H9 (cell line): ENCODE results near the gene DIS3L2. TPM values are rescaled to one million over a fixed set of nuclear protein-coding genes. Genes with fewer than 3 reads are reported as not detected.

Experiments used
- DNase-seq: peaks from one replicate; pipeline ENCODE4 v3.0.0-alpha.2; 2017
- H2AFZ ChIP-seq: one replicate; pipeline ENCODE4 v1.6.1; 2013; ENCODE audit warnings: mild to moderate bottlenecking, low read length, control low read depth, moderate library complexity
- H2AK5ac ChIP-seq: 2 replicates; pipeline ENCODE4 v1.6.1; 2013; ENCODE audit warnings: low read length, control low read depth, mixed read lengths; ENCODE audit not compliant: insufficient read length
- H2BK120ac ChIP-seq: one replicate; pipeline ENCODE4 v1.6.1; 2013; ENCODE audit warnings: low read depth, mild to moderate bottlenecking, low read length, control low read depth, inconsistent platforms; ENCODE audit not compliant: poor library complexity, severe bottlenecking
- H2BK12ac ChIP-seq: 2 replicates; pipeline ENCODE4 v1.6.1; 2013; ENCODE audit warnings: low read length, control low read depth, mixed read lengths, low read depth; ENCODE audit not compliant: insufficient read length
- H2BK15ac ChIP-seq: 2 replicates; pipeline ENCODE4 v1.6.1; 2013; ENCODE audit warnings: low read depth, low read length, control low read depth
- H2BK20ac ChIP-seq: one replicate; pipeline ENCODE4 v1.6.1; 2013; ENCODE audit warnings: low read depth, mild to moderate bottlenecking, low read length, control low read depth, inconsistent platforms; ENCODE audit not compliant: poor library complexity, severe bottlenecking
- H2BK5ac ChIP-seq: 2 replicates; pipeline ENCODE4 v1.6.1; 2013; ENCODE audit warnings: low read length, control low read depth, mixed read lengths; ENCODE audit not compliant: insufficient read length
- H3K14ac ChIP-seq: 2 replicates; pipeline ENCODE4 v1.6.1; 2013; ENCODE audit warnings: low read length, control low read depth; ENCODE audit not compliant: insufficient read depth
- H3K18ac ChIP-seq: 2 replicates; pipeline ENCODE4 v1.6.1; 2013; ENCODE audit warnings: low read depth, mild to moderate bottlenecking, mixed read lengths, low read length, control low read depth; ENCODE audit not compliant: insufficient read length
- H3K23ac ChIP-seq: 2 replicates; pipeline ENCODE4 v1.6.1; 2013; ENCODE audit warnings: low read length, control low read depth, mixed read lengths, low read depth; ENCODE audit not compliant: insufficient read length
- H3K23me2 ChIP-seq: 2 replicates; pipeline ENCODE4 v1.6.1; 2013; ENCODE audit warnings: low read depth, mild to moderate bottlenecking, mixed read lengths, low read length, control low read depth; ENCODE audit not compliant: insufficient read length, poor library complexity, severe bottlenecking
- H3K27ac ChIP-seq: 2 replicates; pipeline ENCODE4 v1.5.1; 2013; ENCODE audit warnings: low read length, control low read depth, mixed read lengths, low read depth; ENCODE audit not compliant: insufficient read length
- H3K27me3 ChIP-seq: 2 replicates; pipeline ENCODE4 v1.6.1; 2013; ENCODE audit warnings: low read length, control low read depth, inconsistent platforms; ENCODE audit not compliant: insufficient read depth
- H3K4ac ChIP-seq: 2 replicates; pipeline ENCODE4 v1.6.1; 2013; ENCODE audit warnings: low read depth, mild to moderate bottlenecking, control low read depth, inconsistent platforms, low read length, moderate library complexity
- H3K4me1 ChIP-seq: 2 replicates; pipeline ENCODE4 v1.6.1; 2013; ENCODE audit warnings: low read length, control low read depth, inconsistent platforms; ENCODE audit not compliant: insufficient read depth
- H3K4me2 ChIP-seq: 2 replicates; pipeline ENCODE4 v1.6.1; 2013; ENCODE audit warnings: low read length, control low read depth, mixed read lengths; ENCODE audit not compliant: insufficient read length, insufficient read depth
- H3K56ac ChIP-seq: 2 replicates; pipeline ENCODE4 v1.6.1; 2013; ENCODE audit warnings: low read depth, mild to moderate bottlenecking, mixed read lengths, low read length, control low read depth; ENCODE audit not compliant: insufficient read length
- H3K79me1 ChIP-seq: 2 replicates; pipeline ENCODE4 v1.6.1; 2013; ENCODE audit warnings: low read depth, mild to moderate bottlenecking, moderate library complexity, low read length, control low read depth, inconsistent platforms; ENCODE audit not compliant: insufficient read depth, poor library complexity, severe bottlenecking
- H3K79me2 ChIP-seq: 2 replicates; pipeline ENCODE4 v1.6.1; 2013; ENCODE audit warnings: low read length, control low read depth, inconsistent platforms; ENCODE audit not compliant: insufficient read depth
- H3K9ac ChIP-seq: 2 replicates; pipeline ENCODE4 v1.6.1; 2013; ENCODE audit warnings: low read length, control low read depth, mixed read lengths; ENCODE audit not compliant: insufficient read length; ENCODE audit errors: extremely low read depth
- H3K9me3 ChIP-seq: one replicate; pipeline ENCODE4 v1.6.1; 2013; ENCODE audit warnings: low read depth, low read length, inconsistent platforms; ENCODE audit not compliant: control insufficient read depth
- H3T11ph ChIP-seq: one replicate; pipeline ENCODE4 v1.6.1; 2013; ENCODE audit warnings: mild to moderate bottlenecking, low read length, control low read depth, inconsistent platforms
- H4K20me1 ChIP-seq: one replicate; pipeline ENCODE4 v1.6.1; 2013; ENCODE audit not compliant: control insufficient read depth, insufficient read length, insufficient read depth
- H4K5ac ChIP-seq: 2 replicates; pipeline ENCODE4 v1.6.1; 2013; ENCODE audit warnings: low read depth, mild to moderate bottlenecking, mixed read lengths, low read length, control low read depth; ENCODE audit not compliant: insufficient read length
- H4K8ac ChIP-seq: replicated peaks from 2 replicates; pipeline ENCODE4 v1.6.1; 2013; ENCODE audit warnings: low read length, control low read depth, mixed read lengths, low read depth; ENCODE audit not compliant: insufficient read length
- H4K91ac ChIP-seq: 2 replicates; pipeline ENCODE4 v1.6.1; 2013; ENCODE audit warnings: low read depth, mild to moderate bottlenecking, moderate library complexity, mixed read lengths, low read length, control low read depth; ENCODE audit not compliant: insufficient read length
- H3K27ac Mint-ChIP-seq, 3 experiments: 2 replicates in 2 of 3; 3 replicates in 1 of 3; pipeline ENCODE4 v1.8.0; 2020 to 2021; ENCODE audit warnings: mixed read lengths in 3 of 3, mild to moderate bottlenecking in 1 of 3, moderate library complexity in 1 of 3
- H3K27me3 Mint-ChIP-seq: 2 replicates; pipeline ENCODE4 v1.8.0; 2021; ENCODE audit warnings: low read depth, mild to moderate bottlenecking, moderate library complexity, mixed read lengths
- H3K36me3 Mint-ChIP-seq, 3 experiments: 2 replicates in 2 of 3; 3 replicates in 1 of 3; pipeline ENCODE4 v1.8.0; 2020 to 2021; ENCODE audit warnings: low read depth in 3 of 3, mixed read lengths in 3 of 3; ENCODE audit not compliant: insufficient read depth in 1 of 3
- H3K4me1 Mint-ChIP-seq, 2 experiments: 2 replicates each; pipeline ENCODE4 v1.8.0; 2020; ENCODE audit warnings: mixed read lengths in 2 of 2
- H3K4me3 Mint-ChIP-seq, 2 experiments: 2 replicates in 1 of 2; 3 replicates in 1 of 2; pipeline ENCODE4 v1.8.0; 2020 to 2021; ENCODE audit warnings: mild to moderate bottlenecking in 2 of 2, mixed read lengths in 2 of 2, moderate library complexity in 1 of 2
- H3K9me3 Mint-ChIP-seq, 2 experiments: 2 replicates in 1 of 2; 3 replicates in 1 of 2; pipeline ENCODE4 v1.8.0; 2020; ENCODE audit warnings: mild to moderate bottlenecking in 2 of 2, mixed read lengths in 2 of 2, moderate library complexity in 1 of 2
- CTCF ChIP-seq: fragments of 200-600 bp; sonication (generic); conservative IDR thresholded peaks from 3 replicates; pipeline ENCODE4 v1.8.0; 2021; ENCODE audit warnings: antibody characterized with exemption, mild to moderate bottlenecking
- WGBS: extraction: QIAGEN DNeasy Blood & Tissue Kit; methylation state at CpG from one replicate; pipeline ENCODE4 v1.1.7; 2013; ENCODE audit warnings: missing lambda C conversion rate, low lambda C conversion rate, mixed read lengths; ENCODE audit not compliant: insufficient read length; ENCODE audit errors: extremely low coverage; 5-methylcytosine and 5-hydroxymethylcytosine counted together
- total RNA-seq: library from RNA; stranded (reverse); gene quantifications from 2 replicates; pipeline ENCODE4 v1.2.1, GENCODE V29; 2021

The DIS3L2 gene
- total RNA-seq, 1 experiment from 2014 or later, result 28.1 TPM

- DNase-seq, result no peak
- Histone ChIP-seq H3K4me2 (no peak overlapping the region), H3K9ac (no peak overlapping the region), H3K18ac (no peak overlapping the region), H2AK5ac (no peak overlapping the region), H4K91ac (no peak overlapping the region), H3T11ph (no peak overlapping the region), H4K8ac (no peak overlapping the region), H3K79me2 (no peaks in the 10 kb centered on the region), H2BK12ac (no peak overlapping the region), H4K5ac (no peak overlapping the region), H3K4ac (no peak overlapping the region), H3K56ac (no peak overlapping the region), H3K9me3 (no peaks in the 10 kb centered on the region), H2BK120ac (no peak overlapping the region), H3K23me2 (no peaks in the 10 kb centered on the region), H2BK15ac (no peak overlapping the region), H3K27ac (no peak overlapping the region), H3K27me3 (no peaks in the 10 kb centered on the region), H3K4me1 (no peaks in the 10 kb centered on the region; the same call in 1 of the 2 replicates), H3K23ac (no peak overlapping the region), H2BK5ac (no peak overlapping the region), H3K14ac (no peak overlapping the region), H2BK20ac (no peak overlapping the region), H3K79me1 (no peaks in the 10 kb centered on the region), H4K20me1 (no peaks in the 10 kb centered on the region), H2AFZ (no peak overlapping the region)
- WGBS, result no CpG with 5 or more reads among the region's 2 CpGs
- Mint-ChIP-seq H3K4me3 (no peak overlapping the region), H3K27me3 (no peaks in the 10 kb centered on the region), H3K4me1 (peaks cover 10 to 12% of the 10 kb centered on the region in 2 experiments), H3K36me3 (peaks cover 0 to 7% (median 0%) of the 10 kb centered on the region in 3 experiments; a peak in 2 of 7 replicates), H3K27ac (no peak overlapping the region), H3K9me3 (no peaks in the 10 kb centered on the region)
- no peak for TF ChIP-seq CTCF
Measured at GRCh38 chr2:232207174-232207573, 245.7 kb downstream of the DIS3L2 start.
